ENCODE data around the gene MPHOSPH10.
A peak's percentile ranks its signal among the peaks of the same experiment; 100 is the strongest.
"Not testable (repeated sequence)": the region's sequence is repeated elsewhere in the genome, so short reads cannot be mapped to it uniquely, and the experiment has no call there.

The MPHOSPH10 gene

GRCh38 chr2:71130152-71130904 lies at the start of gene MPHOSPH10, which contains the start of gene MCEE:
Gene MPHOSPH10 (plus strand): TSS chr2:71130634. CDS start chr2:71130666, 32 bp downstream.
Gene MCEE (minus strand): TSS chr2:71130229. CDS start chr2:71130219, 10 bp downstream.
- DNase-seq: peak; percentile 91

GRCh38 chr2:71082402-71083252 lies 47.8 kb upstream of the MPHOSPH10 start:
- DNase-seq: no peak

GRCh38 chr2:71083297-71083696 lies 47.1 kb upstream of the MPHOSPH10 start:
- not testable (repeated sequence) for DNase-seq

DNA sequence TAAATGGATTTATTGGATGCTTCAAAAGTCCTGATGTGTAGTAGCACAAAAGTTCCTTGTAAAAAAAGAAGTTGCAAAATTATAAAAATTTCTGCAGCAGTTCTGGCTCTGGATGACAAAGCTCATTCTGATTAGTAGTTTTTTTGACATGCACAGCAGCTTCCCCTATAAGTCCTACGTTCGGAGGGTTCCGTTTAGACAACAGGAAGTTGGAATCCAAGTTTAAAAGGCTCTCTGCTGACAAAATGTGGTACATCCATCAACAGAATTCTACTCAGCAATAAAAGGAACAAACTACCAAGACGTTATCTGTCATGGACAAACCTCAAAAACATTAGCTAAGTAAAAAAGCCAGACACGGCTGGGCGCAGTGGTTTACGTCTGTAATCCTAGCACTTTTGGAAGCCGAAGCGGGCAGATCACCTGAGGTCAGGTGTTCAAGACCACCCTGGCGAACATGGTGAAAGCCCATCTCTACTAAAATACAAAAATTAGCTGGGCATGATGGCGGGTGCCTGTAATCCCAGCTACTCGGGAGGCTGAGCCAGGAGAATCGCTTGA lies 46.6 kb upstream of the MPHOSPH10 start:
- DNase-seq: not testable (repeated sequence)

GRCh38 chr2:71085325-71086003 lies 45.0 kb upstream of the MPHOSPH10 start:
- DNase-seq: not testable (repeated sequence)

GRCh38 chr2:71089475-71089874 lies 41.0 kb upstream of the MPHOSPH10 start:
- DNase-seq: not testable (repeated sequence)

- not testable (repeated sequence) for DNase-seq
Observed at GRCh38 chr2:71091808-71092207, 38.6 kb upstream of the MPHOSPH10 start.

DNA sequence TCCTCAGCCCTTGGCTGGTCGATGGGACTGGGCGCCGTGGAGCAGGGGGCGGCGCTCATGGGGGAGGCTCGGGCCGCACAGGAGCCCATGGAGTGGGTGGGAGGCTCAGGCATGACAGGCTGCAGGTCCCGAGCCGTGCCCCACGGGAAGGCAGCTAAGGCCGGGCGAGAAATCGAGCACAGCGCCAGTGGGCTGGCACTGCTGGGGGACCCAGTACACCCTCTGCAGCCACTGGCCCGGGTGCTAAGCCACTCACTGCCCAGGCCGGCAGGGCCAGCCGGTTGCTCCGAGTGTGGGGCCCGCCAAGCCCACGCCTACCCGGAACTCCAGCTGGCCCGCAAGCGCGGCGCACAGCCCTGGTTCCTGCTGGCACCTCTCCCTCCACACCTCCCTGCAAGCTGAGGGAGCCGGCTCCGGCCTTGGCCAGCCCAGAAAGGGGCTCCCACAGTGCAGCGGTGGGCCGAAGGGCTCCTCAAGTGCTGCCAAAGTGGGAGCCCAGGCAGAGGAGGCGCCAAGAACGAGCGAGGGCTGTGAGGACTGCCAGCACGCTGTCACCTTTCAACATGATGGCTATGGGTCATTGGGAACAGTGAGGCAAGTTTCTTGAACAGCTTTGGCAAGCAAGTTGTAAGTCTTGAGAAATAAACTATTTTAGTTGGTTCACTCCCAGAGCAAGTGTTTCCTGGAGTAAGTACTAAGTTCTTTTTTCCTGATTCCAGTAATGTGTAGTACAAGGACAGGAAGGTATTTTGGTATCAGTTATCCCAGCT lies 37.8 kb upstream of the MPHOSPH10 start:
- DNase-seq: not testable (repeated sequence)

DNA sequence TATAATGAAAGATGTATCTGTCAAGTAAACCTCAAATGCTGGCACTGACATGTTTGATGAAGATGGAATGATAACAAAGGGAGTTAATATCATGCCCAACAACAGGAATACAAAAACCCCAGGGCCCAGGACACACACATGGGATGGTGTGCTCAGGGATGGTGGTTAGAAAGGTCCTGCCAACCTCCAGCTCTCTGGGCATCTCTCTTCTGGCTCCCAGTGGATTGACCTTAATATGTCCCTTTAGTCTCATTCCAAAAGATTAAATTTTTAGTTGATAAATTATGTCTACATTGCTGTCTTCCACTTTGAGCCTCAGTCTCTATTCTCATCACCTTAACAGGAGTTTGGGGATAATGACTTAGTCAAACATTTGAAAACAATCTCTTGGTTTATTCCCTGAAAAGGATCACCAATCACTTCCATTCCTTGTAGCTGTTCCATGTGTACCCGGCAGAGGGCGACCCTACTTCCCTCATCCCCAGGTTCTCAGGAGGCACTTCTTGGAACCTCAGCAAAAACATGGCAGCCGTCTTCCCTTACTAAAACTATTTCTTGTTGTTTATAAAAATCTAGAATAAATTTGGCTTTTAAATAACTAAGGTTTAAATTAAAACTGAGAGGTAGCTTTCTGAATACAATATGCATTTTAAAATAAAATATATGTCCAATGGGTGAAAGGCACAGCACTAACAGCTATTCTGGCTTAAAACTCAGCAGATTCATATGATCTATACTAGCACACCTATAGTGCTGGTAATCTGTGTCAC lies 30.1 kb upstream of the MPHOSPH10 start:
- DNase-seq: peak; percentile 36

GRCh38 chr2:71101656-71102055 lies 28.8 kb upstream of the MPHOSPH10 start:
- no peak for DNase-seq

DNA sequence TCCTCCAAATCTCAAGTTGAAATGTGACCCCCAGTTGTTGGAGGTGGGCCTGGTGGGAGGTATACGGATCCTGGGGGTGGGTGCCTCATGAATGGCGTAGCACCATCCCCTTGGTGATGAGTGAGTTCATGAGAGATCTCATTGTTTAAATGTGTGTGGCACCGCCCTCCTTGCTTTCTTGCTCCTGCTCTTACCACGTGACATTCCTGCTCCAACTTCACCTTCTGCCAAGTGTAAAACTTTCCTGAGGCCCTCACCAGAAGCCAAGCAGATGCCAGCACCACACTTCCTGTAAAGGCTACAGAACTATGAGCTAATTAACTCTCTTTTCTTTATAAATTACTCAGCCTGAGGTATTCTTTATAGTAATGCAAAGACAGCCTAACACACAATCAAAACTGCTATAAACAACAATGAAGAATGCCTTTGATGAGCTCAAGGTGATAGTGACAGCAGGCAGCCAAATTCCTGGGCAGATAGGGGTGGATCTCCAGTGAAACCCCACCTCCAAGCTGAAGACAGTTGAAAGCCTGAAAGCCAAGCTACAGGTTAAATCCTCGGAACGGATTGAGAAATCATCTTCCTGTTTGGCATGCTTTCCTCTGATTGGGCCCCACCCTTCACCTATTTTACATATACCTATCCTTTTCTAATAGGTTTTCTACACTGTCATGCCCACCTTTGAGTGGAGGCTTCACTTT lies 27.3 kb upstream of the MPHOSPH10 start:
- DNase-seq: no peak

DNA sequence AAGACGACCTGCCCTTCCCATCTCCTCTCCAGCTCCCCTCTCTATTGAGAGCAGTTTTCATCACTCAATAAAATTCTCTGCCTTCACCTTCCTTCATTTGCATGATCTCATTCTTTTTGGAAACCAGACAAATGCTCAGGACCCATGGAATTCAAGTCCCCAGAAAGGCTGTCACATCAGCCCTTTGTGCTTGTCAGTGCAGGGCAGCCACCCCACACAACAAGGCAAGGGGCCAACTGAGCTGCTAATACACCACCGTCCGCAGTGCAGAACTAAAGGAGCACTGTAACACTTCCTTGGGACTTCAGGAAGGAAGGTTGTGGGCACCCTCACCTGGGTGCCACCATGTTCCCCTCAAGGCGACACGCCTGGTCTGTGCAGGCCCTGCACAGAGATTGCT lies 26.6 kb upstream of the MPHOSPH10 start:
- no peak for DNase-seq

DNA sequence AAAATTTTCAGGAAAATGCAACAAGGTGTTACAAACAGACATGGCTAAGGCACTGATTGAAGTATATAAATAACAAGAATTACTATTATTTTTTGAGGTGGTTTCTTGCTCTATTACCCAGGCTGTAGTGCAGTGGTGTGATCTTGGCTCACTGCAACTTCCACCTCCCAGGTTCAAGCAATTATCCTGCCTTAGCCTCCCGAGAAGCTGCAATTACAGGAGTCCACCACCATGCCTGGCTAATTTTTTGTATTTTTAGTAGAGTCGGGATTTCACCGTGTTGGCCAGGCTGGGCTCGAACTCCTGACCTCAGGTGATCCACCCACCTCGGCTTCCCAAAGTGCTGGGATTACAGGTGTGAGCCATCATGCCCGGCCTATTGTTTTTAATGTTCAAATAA lies 24.0 kb upstream of the MPHOSPH10 start:
- not testable (repeated sequence) for DNase-seq

DNA sequence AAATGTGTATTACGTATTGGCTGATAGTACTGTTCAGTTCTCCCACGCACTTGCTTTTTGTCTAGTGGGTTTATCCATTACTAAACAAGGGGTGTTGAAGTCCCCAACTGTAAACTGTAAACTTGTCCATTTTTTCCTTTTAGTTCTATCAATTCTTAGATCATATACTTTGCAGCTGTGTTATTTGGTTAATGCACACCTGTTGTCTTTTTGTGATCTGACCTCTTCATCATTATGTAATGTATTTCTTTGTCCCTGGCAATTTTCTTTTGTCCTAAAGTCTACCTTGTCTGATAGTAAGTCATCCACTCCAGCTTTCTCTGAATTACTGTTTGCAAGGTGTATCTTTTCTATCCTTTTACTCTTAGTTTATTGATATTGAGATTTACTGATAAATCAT lies 22.3 kb upstream of the MPHOSPH10 start:
- no peak for DNase-seq

GRCh38 chr2:71113843-71114242 lies 16.6 kb upstream of the MPHOSPH10 start:
- no peak for DNase-seq

- DNase-seq: no peak
Observed at GRCh38 chr2:71117063-71117462, 13.4 kb upstream of the MPHOSPH10 start.

GRCh38 chr2:71120195-71120594 lies 10.2 kb upstream of the MPHOSPH10 start:
- DNase-seq: no peak

DNA sequence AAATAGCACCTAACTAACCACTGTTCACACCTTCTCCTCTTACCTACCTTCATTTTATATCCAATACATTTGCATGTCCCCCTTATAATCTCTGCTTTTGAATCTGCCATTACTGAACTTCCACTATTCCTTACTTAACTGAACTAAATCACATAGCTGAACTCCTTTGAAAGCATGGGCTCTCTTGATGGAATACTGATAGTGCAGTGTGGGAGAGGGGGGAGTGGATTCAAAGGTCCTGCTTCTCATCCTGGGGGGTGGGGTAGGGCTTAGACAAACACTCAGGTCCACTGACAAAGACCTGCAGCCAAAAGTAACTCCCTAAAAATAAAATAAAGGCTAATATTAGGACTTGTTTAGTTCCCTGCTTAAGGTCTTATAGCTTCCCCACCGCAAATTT lies 9.0 kb upstream of the MPHOSPH10 start:
- DNase-seq: no peak

DNA sequence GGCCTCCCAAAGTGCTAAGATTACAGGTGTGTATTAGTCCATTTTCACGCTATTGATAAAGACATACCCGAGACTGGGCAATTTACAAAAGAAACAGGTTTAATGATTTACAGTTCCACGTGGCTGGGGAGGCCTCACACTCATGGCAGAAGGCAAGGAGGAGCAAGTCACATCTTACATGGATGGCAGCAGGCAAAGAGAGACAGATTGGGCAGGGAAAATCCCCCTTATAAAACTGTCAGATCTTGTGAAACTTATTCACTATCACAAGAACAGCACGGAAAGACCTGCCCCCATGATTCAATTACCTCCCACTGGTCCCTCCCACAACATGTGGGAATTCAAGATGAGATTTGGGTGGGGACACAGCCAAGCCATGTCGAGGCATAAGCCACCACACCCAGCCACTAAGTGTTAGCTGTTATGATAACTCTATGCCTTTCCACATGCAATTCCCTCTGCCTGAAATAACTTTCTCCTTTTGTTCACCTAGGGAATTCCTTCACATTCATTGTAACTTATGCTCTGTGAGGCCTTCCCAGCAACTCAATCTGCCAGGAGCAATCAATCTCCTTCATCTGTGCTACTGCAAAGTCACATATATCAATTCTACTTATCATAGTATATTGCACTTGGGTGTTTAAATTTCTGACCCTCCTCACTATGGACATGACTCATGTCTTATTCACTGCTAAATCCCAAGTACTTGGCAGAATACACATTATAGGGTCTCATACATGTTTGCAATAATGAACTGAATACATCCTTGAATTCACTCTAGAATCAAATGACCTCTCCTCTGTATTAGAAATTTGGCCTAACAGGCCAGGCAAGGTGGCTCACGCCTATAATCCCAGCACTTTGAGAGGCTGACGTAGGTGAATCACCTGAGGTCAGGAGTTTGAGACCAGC lies 7.8 kb upstream of the MPHOSPH10 start:
- DNase-seq: no peak

All from NCI-H2171 (cell line).